NCI-H2029 (cell line): ENCODE results near the gene SPRED1.

Experiments used
- DNase-seq: peaks from one replicate; lab custom pipeline; 2025; lab: John Stamatoyannopoulos, UW

SPRED1 gene

DNA sequence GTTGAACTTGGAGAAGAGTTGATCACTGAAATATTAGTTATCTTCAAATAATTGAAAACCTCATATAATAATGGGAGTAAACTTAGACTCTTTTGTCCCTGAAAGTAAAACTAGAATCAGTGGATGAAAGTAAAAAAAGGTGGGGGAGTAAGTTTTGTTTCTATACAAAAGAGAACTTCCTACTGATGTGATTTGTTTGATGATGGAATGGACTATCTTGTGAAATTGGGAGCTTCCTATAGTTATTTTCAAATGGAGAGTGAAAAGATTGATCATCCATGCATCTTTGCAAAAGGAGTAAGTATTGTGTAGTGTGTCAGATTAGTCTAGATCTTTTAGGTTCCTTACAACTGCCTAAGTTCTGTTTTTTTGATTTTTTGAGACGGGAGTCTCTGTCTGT, 28.4 kb downstream of the SPRED1 start:
- DNase-seq = no peak

- no peak for DNase-seq
Measured at GRCh38 chr15:38283010-38283409, 30.4 kb downstream of the SPRED1 start.

DNA sequence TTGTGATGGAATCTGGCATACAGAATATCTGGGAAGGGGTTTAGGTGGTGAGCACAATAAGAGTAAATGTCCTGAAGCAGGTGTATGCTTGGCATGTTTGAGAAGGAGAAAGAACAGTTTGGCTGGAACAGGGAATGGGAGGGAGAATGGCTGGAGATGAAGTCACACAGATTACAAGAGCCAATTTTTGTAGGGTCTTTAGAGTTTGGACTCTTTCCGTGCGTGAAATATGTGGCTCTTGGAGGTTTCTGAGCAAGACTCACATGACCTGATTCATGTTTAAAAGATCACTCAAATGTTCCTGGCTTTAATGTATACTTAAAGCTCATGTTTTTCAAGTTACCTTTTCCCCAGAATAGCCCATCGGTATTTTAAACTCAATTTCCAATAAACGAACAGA, 32.8 kb downstream of the SPRED1 start:
- DNase-seq = no peak

DNA sequence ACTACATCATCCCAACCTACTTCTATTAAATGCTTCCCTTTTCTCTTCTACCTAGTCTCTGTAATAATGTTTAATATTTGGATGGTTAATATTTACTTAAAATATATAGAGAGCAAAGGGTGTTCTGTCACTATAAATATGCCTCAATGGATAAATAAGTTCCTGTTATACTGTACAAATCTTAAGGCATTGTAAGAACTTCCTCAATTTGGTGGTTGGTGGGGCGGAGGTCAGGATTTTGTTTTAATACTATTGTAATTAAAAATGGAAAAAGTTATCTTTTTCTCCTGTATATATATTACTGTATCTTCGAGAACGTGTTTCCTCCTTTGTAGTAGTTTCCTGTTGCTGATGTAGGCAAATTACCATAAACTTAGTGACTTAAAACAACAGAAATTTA, 41.5 kb downstream of the SPRED1 start:
- DNase-seq = no peak

DNA sequence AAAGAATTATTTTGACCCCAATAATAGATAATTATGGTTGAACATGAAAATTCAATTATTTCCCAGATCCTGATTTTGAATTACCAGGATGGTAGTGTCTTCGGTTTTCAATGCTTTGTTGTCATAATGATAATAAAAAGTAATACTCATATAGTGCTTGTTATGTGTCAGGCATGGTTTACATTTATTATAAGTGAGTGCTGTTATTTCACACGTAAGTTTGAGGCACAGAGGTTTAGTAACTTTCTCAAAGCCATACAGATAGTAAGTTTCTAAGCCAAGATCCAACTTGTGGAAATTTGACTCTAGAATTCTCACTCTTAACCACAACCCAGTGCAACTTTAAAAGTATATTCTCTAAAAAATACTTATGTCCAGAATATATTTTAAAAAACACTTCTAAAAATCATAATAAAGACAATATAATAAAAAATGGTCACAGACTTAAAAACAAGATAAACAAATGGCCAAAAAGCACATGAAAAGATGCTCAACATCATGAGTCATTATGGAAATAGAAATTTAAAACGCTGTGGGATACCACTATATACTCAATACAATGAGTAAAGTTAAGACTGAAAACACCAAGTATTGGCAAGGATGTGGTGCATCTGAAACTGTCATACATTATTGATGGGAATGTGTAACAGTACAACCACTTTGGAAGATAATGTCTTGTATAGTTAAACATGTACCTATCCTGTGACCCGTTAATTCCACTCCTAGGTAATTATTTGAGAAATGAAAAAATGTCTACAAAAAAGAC, 45.2 kb downstream of the SPRED1 start:
- no peak for DNase-seq

DNA sequence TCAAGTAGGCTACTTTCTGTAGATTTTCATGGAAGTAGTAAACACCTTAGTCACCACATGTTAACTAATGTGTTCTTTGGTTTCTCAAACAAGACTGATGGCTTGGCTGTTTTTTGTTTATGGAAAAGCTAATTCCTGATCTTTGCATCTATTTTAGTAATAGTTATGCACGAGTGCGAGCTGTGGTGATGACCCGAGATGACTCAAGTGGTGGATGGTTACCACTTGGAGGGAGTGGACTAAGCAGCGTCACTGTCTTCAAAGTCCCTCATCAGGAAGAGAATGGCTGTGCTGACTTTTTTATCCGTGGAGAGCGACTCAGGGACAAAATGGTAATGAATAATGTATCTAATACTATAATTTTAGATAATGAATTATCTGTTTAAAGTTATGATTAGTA, 46.6 kb downstream of the SPRED1 start:
- DNase-seq = no peak

- no peak for DNase-seq
Measured at GRCh38 chr15:38300395-38300794, 47.8 kb downstream of the SPRED1 start.

DNA sequence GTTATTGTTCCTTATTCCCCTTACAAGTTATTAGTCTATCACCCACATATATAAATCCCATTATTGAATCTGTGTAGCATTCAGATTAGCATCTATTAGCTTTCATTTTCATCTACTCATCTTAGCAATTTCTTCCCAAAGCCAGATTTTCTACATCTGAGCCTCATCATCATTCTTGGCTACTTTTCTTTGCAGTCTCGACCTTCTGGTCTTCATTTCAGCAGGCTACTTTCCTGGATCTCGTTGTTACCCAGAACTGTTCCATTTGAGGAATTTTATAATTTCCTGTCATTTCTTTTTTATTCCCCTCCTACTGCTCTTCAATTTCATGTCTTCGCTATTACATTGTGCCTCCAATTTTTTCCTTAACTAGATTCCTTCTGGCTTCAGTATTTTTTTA, 51.8 kb downstream of the SPRED1 start:
- no peak for DNase-seq

GRCh38 chr15:38307251-38307650, 54.6 kb downstream of the SPRED1 start:
- no peak for DNase-seq

DNA sequence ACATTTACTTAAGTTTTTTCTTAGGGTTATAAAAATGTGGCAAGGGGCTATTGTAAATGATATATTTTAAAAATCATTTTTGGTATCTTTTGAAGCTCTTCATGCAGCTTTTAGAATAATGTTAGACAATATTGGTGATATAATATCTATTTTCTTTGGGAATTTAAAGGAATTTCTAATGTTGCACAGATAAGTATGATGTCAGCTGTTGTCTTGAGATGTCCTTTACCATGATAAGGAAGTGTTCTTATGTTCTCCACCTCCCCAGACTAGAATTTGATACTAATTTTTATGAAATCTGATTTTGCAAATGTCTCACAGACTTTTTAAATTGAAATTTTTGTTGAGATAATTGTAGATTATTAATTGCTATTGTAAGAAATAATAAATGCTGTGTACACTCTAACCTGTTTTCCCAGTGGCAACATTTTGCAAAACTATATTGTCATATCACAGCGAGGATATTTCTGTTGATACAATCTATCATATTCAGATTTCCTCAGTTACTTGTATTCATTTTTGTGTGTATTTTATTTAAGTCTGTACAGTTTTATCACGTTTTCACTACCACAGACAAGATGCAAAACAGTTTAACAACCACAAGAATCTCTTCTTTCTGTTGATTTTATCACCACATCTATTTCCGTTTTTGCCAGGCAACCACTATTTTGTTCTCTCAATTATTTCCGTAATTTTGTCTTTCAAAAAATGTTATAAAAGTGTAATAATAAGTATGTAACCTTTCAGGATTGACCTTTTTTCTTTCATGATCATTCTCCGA, 55.4 kb downstream of the SPRED1 start:
- DNase-seq = no peak

DNA sequence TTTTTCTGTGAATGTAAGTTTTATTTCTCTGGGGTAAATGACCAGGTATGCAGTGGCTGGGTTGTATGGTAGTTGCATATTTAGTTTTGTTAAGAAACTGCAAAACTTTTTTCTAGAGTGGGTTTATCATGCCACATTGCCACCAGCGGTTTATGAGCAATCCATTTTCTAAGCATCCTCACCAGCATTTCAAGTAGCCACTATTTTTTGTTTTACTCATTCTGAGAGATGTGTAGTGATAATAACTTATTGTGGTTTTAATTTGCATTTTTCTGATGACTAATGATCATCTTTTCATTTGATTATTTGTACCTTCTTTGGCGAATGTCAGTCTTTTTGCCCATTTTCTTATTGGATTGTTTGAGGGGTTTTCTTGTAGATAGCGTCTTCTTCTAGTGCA, 56.2 kb downstream of the SPRED1 start:
- DNase-seq = no peak

DNA sequence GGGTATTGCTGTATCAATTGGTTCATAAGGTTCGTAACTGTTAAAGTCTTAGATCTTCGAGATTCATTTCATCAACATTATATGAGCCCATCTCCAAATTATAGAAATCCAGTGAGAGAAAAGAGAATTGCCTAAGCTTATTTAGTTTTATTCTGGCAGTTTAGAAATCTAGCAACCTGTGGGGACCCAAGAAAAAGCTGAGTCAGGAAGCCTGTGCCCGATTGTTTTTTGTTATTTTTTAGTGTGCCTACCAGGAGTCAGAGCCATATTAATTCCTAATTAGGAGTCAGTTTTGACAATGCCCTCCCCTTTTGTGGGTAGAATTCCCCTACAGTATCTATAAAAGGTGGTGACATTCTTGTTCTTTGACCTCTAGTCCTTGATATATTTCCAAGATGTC, 59.6 kb downstream of the SPRED1 start:
- no peak for DNase-seq

DNA sequence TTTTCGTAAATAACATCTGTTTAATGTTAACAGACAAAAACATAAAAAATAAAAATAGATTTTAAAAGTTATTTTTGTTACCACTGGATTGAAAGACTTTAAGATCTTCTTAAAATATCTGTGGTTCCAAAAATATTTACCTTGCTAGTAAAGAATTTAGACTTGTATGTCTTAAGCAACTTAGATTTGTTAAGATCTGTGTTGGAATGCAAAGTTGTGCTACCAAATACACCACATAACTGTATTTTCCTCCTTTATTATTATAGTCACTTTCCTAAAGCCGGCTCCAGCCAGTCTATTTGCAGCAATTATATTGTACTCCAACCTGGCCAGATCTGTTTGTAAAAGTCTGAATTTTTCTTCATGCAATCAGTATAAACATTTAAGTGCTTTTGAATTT, 63.7 kb downstream of the SPRED1 start:
- no peak for DNase-seq

- no peak for DNase-seq
Measured at GRCh38 chr15:38320181-38320580, 67.5 kb downstream of the SPRED1 start.

DNA sequence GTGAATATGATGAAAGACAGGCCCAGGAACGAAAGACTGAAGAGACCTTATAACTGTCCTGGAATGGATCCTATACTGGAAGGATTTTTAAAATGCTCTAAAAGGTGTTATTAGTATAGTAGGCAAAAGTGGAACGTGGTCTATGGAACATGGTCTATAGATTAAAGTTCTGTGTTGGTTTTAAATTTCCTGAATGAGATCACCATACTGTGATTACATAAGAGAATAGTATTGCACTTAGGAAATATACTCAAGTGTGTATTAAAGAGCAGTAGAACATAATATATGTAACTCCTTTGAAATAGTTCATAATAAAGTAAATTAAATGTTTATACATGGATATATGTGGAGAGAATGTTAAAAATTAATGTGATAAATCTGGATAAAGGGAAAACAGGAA, 68.2 kb downstream of the SPRED1 start:
- DNase-seq = no peak

GRCh38 chr15:38323895-38324294, 71.3 kb downstream of the SPRED1 start:
- DNase-seq = no peak

DNA sequence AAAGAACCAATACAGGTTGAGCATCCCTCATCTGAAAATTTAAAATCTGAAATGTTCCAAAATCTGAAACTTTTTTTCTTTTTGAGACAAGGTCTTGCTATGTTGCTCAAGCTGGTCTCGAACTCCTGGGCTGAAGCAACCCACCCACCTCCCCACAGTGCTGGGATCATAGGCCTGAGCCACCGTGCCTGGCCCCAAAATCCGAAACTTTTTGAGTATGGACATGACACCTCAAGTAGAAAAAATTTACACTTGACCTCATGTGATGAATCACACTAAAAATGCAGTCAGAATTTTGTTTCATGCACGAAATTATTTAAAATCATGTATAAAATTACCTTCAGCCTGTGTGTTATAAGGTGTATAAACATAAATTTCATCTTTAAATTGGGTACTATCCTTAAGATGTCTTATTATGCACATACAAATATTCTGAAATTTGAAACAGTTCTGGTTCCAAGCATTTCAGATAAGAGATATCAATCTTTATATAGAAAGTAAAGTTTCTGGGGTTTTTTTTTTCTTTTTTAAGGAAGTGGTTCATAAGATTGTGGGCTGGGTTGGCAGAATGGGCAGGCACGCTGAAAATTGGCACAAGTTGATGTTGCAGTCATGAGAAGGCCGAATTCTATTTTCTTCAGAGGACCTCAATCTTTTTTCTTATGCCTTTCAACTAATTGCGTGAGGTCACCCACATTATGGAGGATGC, 72.5 kb downstream of the SPRED1 start:
- DNase-seq = no peak

- DNase-seq = no peak
Measured at GRCh38 chr15:38325648-38325990, 73.0 kb downstream of the SPRED1 start.

GRCh38 chr15:38332711-38333110, 80.1 kb downstream of the SPRED1 start:
- DNase-seq = no peak

GRCh38 chr15:38335116-38335515, 82.5 kb downstream of the SPRED1 start:
- DNase-seq = no peak

- no peak for DNase-seq
Measured at GRCh38 chr15:38344351-38344750, 91.7 kb downstream of the SPRED1 start.

GRCh38 chr15:38349251-38349650, 96.6 kb downstream of the SPRED1 start:
- no peak for DNase-seq

DNA sequence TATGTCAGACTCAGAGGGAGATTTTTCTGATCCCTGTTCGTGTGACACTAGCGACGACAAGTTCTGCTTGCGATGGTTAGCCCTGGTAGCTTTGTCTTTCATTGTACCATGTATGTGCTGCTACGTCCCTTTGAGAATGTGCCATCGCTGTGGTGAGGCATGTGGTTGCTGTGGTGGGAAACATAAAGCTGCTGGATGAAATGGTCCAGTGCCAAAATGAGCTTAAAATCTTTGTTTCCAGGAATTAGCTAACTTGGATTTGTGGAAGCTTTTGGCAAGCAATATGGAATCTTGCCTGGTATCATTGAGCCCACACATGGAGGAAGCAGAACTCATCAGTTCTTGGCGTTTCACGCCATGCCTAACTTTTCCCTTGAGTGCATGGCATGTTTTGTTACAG, 98.8 kb downstream of the SPRED1 start:
- DNase-seq = no peak
